Adipose tissue (tissue), 3 donors: ENCODE results near the gene RALB. TPM values are rescaled to one million over a fixed set of nuclear protein-coding genes. Genes with fewer than 3 reads are reported as not detected.
"Not testable (repeated sequence)": the region's sequence is repeated elsewhere in the genome, so short reads cannot be mapped to it uniquely, and the experiment has no call there.

ENCODE experiments used
- H3K27ac ChIP-seq: one replicate; pipeline ENCODE4 v1.5.1; 2013; ENCODE audit warnings: low read depth, low read length
- WGBS, 3 donors: extraction: QIAGEN DNeasy Blood & Tissue Kit; methylation state at CpG; one replicate each; pipeline ENCODE4 v1.1.7; 2013; 5-methylcytosine and 5-hydroxymethylcytosine counted together
- polyA plus RNA-seq, 3 donors: library from polyadenylated mRNA; stranded (reverse); fragments of 200-250 nt; gene quantifications; one replicate each; pipeline ENCODE4 v1.2.3, GENCODE V29; 2013
- donor health status: healthy with polysubstance abuse.
- donor health status: Bipolar disorder and iron deficiency.
- donor health status: healthy.

RALB gene
- polyA plus RNA-seq, 3 donors = 19.9 to 96.2 (median 54.0) TPM

DNA sequence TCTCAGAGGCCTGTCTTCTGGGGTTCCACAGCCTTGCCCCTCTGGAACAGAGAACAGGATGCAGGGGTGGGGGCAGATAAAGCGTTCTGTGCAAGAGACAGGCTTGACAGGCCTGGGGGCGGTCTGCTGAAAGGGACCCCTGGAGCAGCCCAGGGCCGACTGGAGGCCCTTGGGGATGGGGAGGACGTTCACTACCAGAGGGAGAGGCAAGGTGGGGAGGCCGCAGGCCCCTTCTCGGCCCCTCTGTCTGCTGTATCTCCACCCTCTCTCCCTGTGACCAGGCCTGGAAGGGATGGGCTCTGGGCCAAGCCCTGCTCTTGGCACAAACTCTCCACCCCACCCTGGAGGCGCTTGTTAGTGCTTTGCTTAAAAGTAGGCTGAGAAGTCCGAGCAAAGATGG is 66.0 kb downstream of the RALB start:
- no peak overlapping the region for H3K27ac ChIP-seq
- WGBS, 3 donors = 52 to 72% (median 56%) methylated on average over 5 to 8 of the region's 8 CpGs

- 52 to 84% (median 73%) methylated on average over 10 of the region's 10 CpGs for WGBS, 3 donors
- no peak overlapping the region for H3K27ac ChIP-seq
These were observed 66.5 kb downstream of the RALB start for GRCh38 chr2:120319123-120319522.

- WGBS, 3 donors = 67 to 86% (median 71%) methylated on average over 18 of the region's 18 CpGs
- H3K27ac ChIP-seq = no peak overlapping the region
These were observed 67.2 kb downstream of the RALB start for GRCh38 chr2:120319686-120320317.

DNA sequence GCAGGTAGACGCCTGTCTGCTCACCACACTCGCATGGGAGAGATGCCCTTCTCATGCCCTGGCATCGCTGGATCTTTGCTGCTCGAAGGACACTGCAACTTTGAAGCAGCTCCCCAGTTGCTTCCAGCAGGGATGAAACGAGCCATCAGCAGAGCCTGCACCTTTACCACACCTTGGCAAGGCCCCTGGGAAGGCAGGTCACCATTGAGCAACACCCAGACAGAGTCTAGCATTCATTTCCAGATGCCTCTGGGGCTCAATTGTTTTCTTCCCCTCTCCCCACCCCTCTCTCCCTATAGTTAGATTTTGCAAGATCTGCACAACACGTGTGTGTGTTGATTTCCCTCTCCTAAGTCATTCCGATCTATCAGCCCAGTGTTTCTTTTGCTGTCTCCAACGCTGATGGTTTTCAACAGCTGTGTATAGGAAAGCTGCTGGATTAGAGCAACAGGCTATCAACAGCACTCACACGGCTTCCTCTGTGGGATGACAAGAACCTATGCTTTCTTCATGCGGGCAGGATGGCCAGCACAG is 67.7 kb downstream of the RALB start:
- WGBS, 3 donors = 68 to 83% (median 72%) methylated on average over 10 of the region's 10 CpGs
- H3K27ac ChIP-seq = no peak overlapping the region

GRCh38 chr2:120320887-120321556 is 68.4 kb downstream of the RALB start:
- 90 to 96% (median 92%) methylated on average over 5 of the region's 5 CpGs for WGBS, 3 donors
- H3K27ac ChIP-seq = not testable (repeated sequence)

DNA sequence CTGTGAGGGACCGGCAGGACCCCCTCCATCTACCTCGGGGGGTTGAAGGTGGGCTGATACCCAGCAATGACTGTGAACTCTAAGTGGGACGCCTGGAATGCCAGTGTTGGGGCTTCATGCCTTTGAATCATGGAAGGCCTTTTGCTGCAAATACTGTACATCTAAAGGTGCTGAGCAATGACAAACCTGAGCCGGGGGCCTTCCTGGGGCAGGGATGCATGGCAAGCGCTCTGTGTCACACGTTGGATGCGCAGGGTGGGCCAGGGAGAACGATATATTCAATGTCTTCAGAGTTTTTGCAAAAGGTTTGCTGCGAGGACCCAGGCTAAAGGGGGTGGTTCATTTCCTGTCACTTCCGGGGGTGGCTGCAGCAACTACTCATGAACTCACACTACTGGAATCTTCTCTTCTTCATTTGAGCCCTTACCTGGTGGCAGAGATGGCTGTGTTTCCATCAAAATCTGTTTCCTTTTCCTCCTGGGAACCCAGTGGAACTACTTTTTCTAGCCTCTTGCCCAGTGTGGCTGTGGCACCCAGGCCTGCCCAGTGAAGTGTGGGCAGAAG is 69.2 kb downstream of the RALB start:
- no peak overlapping the region for H3K27ac ChIP-seq
- 82 to 95% (median 83%) methylated on average over 10 of the region's 10 CpGs for WGBS, 3 donors

GRCh38 chr2:120322329-120322728 is 69.7 kb downstream of the RALB start:
- WGBS, 3 donors = 90 to 96% (median 91%) methylated on average over 7 of the region's 7 CpGs
- no peak overlapping the region for H3K27ac ChIP-seq

DNA sequence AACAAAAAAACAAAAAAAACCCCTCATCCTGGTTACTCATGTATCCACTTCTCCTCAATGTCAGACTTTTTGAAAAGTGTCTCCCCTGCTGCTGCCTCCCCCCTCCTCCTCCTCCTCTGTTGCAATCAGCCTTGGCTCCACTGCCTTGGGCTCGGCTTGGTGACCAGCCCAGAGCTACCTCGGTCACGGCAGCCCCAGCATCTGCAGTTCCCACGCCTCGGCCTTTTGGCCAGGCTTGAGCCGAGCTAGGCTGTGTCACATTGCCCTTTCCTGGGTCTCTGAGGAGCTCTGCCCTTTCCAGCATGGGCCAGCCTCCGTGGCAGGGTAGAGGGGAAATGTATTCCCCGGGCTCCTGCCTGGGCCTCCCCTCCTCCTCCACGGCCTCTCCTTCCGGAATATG is 70.6 kb downstream of the RALB start:
- no peak overlapping the region for H3K27ac ChIP-seq
- WGBS, 3 donors = 34 to 60% (median 59%) methylated on average over 10 of the region's 10 CpGs

GRCh38 chr2:120323807-120324399 is 71.3 kb downstream of the RALB start:
- 68 to 75% (median 72%) methylated on average over 10 of the region's 10 CpGs for WGBS, 3 donors

GRCh38 chr2:120324933-120325332 is 72.3 kb downstream of the RALB start:
- WGBS, 3 donors = 96 to 99% (median 97%) methylated on average over 7 of the region's 7 CpGs
- H3K27ac ChIP-seq = no peak overlapping the region

More at GRCh38 chr2:120323807-120324399, 71.3 kb downstream of the RALB start:
- no peak overlapping the region for H3K27ac ChIP-seq

GRCh38 chr2:120326066-120326465 is 73.4 kb downstream of the RALB start:
- no peak overlapping the region for H3K27ac ChIP-seq
- 82 to 91% (median 91%) methylated on average over 9 of the region's 9 CpGs for WGBS, 3 donors

DNA sequence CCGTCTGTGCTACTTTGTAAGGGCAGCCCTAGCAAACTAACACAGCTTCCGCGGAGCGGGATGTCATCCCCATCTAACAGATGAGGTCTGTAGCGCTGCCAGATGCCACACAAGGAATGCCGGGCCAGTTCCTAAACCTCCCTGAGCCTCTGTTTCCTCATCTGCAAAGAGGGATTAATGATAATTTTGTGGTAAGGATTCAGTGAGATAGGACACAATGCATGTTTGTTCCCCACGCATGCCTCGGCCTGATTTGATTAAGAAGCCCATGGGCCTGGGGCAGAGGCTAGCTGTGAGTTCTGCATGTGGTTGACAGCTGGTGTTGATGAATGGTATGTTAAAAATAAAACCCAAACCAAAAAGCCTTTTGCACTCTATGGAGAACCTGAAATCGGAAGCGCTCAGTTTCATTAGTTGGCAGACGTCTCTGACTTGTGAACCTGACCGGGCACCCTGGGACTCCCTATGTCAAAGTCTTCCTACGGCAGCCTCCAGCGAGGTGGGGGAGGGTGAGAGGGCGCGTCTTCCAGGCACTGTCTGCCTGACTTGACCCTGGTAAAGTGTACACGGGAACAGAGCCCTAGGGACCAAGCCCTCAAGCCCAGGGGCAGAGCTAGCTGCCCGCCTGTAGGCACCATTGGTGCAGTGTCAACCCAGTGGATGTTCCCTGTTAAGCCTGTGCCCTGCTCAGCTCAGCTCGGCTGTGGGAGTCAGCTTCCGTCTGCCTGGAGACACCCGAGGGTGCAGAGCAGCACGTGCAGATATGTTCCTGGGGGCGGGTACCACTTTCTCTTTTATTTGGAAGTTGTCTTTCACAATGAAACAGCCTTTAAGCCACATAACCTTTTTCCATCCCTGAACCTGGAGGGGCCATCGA is 78.5 kb downstream of the RALB start:
- no peak overlapping the region for H3K27ac ChIP-seq

GRCh38 chr2:120331903-120332302 is 79.3 kb downstream of the RALB start:
- 66 to 78% (median 74%) methylated on average over 4 of the region's 4 CpGs for WGBS, 3 donors
- no peak overlapping the region for H3K27ac ChIP-seq

More for the DNA sequence above, 78.5 kb downstream of the RALB start:
- 75 to 81% (median 79%) methylated on average over 24 of the region's 24 CpGs for WGBS, 3 donors

DNA sequence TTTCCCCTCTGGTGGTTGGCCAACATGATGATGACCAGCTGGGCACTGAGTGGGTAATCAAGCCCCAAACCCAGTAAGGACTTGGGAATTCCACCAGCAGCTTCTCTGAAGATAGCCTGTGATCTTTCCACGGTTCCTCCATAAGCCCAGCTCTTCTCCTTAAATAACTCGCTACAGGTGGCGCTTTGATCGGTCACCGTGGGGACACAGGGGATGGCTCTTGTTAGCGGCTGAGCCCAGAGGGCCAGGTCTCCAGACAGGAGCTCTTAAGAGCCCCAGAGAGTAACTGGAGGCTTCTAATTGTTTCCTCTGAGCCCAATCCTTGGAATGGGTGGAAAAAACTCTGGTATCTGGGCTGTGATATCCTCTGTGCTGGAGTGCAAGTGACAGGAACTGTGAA is 79.7 kb downstream of the RALB start:
- WGBS, 3 donors = 90 to 95% (median 93%) methylated on average over 6 of the region's 6 CpGs

DNA sequence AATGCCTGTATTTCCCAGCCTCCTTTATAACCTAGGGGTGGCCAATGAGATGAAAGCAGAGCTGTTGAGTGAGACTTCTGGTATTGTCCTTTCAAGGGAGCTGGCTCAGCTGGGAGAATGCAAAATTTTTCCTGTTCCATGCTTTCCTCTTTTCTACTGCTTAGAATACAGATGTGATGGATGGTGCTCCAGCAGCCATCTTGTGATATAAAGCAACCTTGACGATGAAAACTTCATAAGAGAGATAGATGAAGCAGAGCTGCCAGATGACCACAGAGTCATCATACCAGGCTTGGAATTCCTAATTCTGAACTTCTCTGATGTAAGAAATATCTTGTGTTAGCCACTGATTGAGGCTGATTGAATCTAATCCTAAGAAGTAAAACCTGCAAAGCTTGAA is 81.4 kb downstream of the RALB start:
- 93 to 100% (median 98%) methylated on average over 1 of the region's 1 CpG for WGBS, 3 donors
- H3K27ac ChIP-seq = no peak overlapping the region

More for the DNA sequence above, 79.7 kb downstream of the RALB start:
- no peak overlapping the region for H3K27ac ChIP-seq

DNA sequence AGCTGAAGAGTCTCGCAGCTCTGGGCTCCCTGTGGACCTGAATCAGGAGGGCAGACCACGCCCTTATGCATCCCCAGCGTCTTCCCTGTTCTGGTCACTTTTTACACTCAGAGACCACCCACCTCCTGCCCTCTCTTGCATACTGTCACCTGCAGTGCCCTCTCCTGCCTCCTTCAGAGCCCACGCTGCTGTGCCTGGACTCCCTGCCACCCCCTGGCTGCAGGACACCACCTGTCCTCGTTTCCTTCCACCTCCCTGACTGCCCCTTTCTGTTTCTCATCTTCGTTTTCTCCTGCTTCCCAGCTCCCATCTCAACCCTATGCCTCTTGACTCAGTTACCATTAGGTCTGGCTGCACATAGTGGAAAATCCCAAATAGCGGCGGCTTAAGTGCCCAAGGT is 84.1 kb downstream of the RALB start:
- WGBS, 3 donors = 79 to 88% (median 84%) methylated on average over 8 of the region's 8 CpGs
- H3K27ac ChIP-seq = no peak overlapping the region

- no peak overlapping the region for H3K27ac ChIP-seq
- 39 to 79% (median 50%) methylated on average over 1 of the region's 1 CpG for WGBS, 3 donors
These were observed 85.4 kb downstream of the RALB start for GRCh38 chr2:120338015-120338414.

DNA sequence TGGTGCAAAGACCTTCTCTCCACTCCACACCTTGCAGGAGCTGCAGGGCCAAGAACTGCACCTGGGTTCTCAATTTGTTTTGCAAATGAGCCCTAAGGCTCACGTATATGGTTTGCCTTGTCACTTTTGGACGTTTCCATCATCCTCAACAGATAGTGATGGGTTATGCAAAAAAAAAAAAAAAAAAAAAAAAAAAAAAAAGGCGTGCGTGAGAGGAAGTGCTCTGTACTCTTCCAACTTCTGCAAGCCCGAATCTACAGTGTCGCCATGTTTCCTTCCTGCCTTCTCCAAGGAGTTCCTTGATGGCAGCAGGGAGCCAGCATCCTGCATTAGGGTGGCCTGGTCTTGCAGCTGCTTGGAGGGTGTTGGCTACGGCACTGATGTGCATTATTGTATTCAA is 89.3 kb downstream of the RALB start:
- H3K27ac ChIP-seq = no peak overlapping the region
- 36 to 78% (median 58%) methylated on average over 7 of the region's 7 CpGs for WGBS, 3 donors
